HepG2 (cell line): ENCODE results near the gene GTF3A.

ENCODE experiments used
- ARNT ChIP-seq: fragments of 450-650 bp; IDR thresholded peaks from 2 replicates; pipeline ENCODE4 v1.6.1; 2017
- CHCHD3 ChIP-seq: sonication (generic); formaldehyde crosslinking; IDR thresholded peaks from 2 replicates; pipeline ENCODE4 v1.8.0; 2022; ENCODE audit warnings: mild to moderate bottlenecking, missing genetic modification reagents, moderate library complexity
- MEIS2 ChIP-seq: sonication (generic); formaldehyde crosslinking; IDR thresholded peaks from 2 replicates; pipeline ENCODE4 v1.9.0; 2021; ENCODE audit warnings: mild to moderate bottlenecking, missing genetic modification reagents
- POLR2A ChIP-seq, 2 experiments: IDR thresholded peaks; 2 replicates each; pipeline ENCODE4 v1.6.1; 2011; ENCODE audit warnings: low read depth in 2 of 2, low read length in 2 of 2, mild to moderate bottlenecking in 1 of 2, moderate library complexity in 1 of 2; ENCODE audit not compliant: insufficient read depth in 1 of 2
- RAD21 ChIP-seq: fragments of 450-650 bp; formaldehyde crosslinking; IDR thresholded peaks from 2 replicates; pipeline ENCODE4 v1.5.0; 2020; ENCODE audit warnings: mild to moderate bottlenecking
- ZBTB8A ChIP-seq: sonication (generic); formaldehyde crosslinking; IDR thresholded peaks from 2 replicates; pipeline ENCODE4 v1.4.0; 2020; ENCODE audit warnings: mild to moderate bottlenecking, low read depth, missing genetic modification reagents, borderline replicate concordance
- ZFP1 ChIP-seq: IDR thresholded peaks from 2 replicates; pipeline ENCODE4 v1.6.1; 2016
- ZFP90 ChIP-seq: sonication (generic); formaldehyde crosslinking; IDR thresholded peaks from 2 replicates; pipeline ENCODE4 v1.8.0; 2022; ENCODE audit warnings: missing genetic modification reagents, mild to moderate bottlenecking, inconsistent platforms, borderline replicate concordance
- ZNF530 ChIP-seq: sonication (generic); formaldehyde crosslinking; IDR thresholded peaks from 2 replicates; pipeline ENCODE4 v1.5.0; 2020; ENCODE audit warnings: low read depth, mild to moderate bottlenecking, missing genetic modification reagents
- ZNF792 ChIP-seq: IDR thresholded peaks from 2 replicates; pipeline ENCODE4 v1.6.1; 2016
- TF ChIP-seq, protein P1 (sequence below): sonication (generic); formaldehyde crosslinking; IDR thresholded peaks from 2 replicates; pipeline ENCODE4 v1.4.0; 2020; ENCODE audit warnings: missing genetic modification reagents
- TF ChIP-seq, protein P2 (sequence below): sonication (generic); formaldehyde crosslinking; IDR thresholded peaks from 2 replicates; pipeline ENCODE4 v1.4.0; 2020; ENCODE audit warnings: missing genetic modification reagents, mild to moderate bottlenecking, borderline replicate concordance
- TF ChIP-seq, protein P3 (sequence below): sonication (generic); formaldehyde crosslinking; IDR thresholded peaks from 2 replicates; pipeline ENCODE4 v1.5.0; 2020; ENCODE audit warnings: mild to moderate bottlenecking, missing genetic modification reagents, moderate library complexity

DNA sequence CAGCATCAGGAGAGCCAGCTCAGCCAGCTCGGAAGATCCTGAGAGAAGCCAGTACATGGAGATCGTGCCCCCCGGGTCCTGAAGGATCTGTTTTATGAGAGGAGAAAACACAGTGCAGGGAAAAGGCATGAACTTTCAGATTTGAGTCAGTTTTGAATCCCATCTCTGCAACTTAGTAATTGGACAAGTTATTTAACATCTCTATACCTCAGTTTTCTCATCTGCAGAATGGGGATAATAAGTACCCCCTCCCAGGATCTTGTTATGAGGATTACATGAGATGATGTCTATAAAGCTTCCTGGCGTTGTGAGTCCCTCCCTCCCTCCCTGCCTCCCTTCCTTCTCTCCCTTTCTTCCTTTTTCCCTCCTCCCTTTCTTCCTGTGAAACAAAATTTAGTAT is 40.1 kb upstream of the GTF3A start:
- no peak for TF ChIP-seq ZNF530 (CRISPR knock-in tag)
- no peak for TF ChIP-seq ZFP90 (CRISPR knock-in tag)
- TF ChIP-seq POLR2A (IDR thresholded peaks at IDR 0.05; ENCODE audit: insufficient read depth in 1 of 2, low read depth in 2 of 2, low read length in 2 of 2) = no peak
- TF ChIP-seq, protein P1, sequence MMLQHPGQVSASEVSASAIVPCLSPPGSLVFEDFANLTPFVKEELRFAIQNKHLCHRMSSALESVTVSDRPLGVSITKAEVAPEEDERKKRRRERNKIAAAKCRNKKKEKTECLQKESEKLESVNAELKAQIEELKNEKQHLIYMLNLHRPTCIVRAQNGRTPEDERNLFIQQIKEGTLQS = no peak
- no peak for TF ChIP-seq ZNF792 (CRISPR knock-in tag)
- no peak for TF ChIP-seq MEIS2 (CRISPR knock-in tag)
- TF ChIP-seq, protein P2, sequence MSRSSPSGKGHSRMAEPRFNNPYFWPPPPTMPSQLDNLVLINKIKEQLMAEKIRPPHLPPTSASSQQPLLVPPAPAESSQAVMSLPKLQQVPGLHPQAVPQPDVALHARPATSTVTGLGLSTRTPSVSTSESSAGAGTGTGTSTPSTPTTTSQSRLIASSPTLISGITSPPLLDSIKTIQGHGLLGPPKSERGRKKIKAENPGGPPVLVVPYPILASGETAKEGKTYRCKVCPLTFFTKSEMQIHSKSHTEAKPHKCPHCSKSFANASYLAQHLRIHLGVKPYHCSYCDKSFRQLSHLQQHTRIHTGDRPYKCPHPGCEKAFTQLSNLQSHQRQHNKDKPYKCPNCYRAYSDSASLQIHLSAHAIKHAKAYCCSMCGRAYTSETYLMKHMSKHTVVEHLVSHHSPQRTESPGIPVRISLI (CRISPR knock-in tag) = no peak
- no peak for TF ChIP-seq ZFP1
- no peak for TF ChIP-seq ZBTB8A
- no peak for TF ChIP-seq ARNT
- no peak for TF ChIP-seq CHCHD3 (CRISPR knock-in tag)
- no peak for TF ChIP-seq RAD21 (CRISPR knock-in tag)
- TF ChIP-seq, protein P3, sequence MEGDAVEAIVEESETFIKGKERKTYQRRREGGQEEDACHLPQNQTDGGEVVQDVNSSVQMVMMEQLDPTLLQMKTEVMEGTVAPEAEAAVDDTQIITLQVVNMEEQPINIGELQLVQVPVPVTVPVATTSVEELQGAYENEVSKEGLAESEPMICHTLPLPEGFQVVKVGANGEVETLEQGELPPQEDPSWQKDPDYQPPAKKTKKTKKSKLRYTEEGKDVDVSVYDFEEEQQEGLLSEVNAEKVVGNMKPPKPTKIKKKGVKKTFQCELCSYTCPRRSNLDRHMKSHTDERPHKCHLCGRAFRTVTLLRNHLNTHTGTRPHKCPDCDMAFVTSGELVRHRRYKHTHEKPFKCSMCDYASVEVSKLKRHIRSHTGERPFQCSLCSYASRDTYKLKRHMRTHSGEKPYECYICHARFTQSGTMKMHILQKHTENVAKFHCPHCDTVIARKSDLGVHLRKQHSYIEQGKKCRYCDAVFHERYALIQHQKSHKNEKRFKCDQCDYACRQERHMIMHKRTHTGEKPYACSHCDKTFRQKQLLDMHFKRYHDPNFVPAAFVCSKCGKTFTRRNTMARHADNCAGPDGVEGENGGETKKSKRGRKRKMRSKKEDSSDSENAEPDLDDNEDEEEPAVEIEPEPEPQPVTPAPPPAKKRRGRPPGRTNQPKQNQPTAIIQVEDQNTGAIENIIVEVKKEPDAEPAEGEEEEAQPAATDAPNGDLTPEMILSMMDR (CRISPR knock-in tag) = no peak
